Epithelial cell of proximal tubule (primary cell): Measurements from ENCODE around the gene MAN2B1. TPM values are rescaled to one million over a fixed set of nuclear protein-coding genes. Genes with fewer than 3 reads are reported as not detected.

Experiments
- DNase-seq: peaks from one replicate; pipeline ENCODE4 v3.0.0-alpha.2; 2011; ENCODE audit warnings: low read depth
- H3K4me3 ChIP-seq: 2 replicates; pipeline ENCODE4 v1.5.1; 2011; ENCODE audit warnings: low read depth, mild to moderate bottlenecking, low read length
- CTCF ChIP-seq: conservative IDR thresholded peaks from 2 replicates; pipeline ENCODE4 v1.5.1; 2012; ENCODE audit warnings: low read depth, mild to moderate bottlenecking, low read length
- total RNA-seq: library from RNA; depleted of rRNA; stranded (reverse); fragments of >200 nt; gene quantifications from 2 replicates; pipeline ENCODE4 v1.2.3, GENCODE V29; 2015

Gene MAN2B1
- total RNA-seq, 1 donor from 2014 or later, result 64.2 TPM

- TF ChIP-seq CTCF, result no peak
- DNase-seq, result peak; percentile 76
- H3K4me3 ChIP-seq, result peak overlapping the region; percentile 97
These were observed 3.0 kb upstream of the MAN2B1 start for GRCh38 chr19:12669270-12670158.

GRCh38 chr19:12668932-12669269, 2.4 kb upstream of the MAN2B1 start:
- peak overlapping the region; percentile 97 for H3K4me3 ChIP-seq
- TF ChIP-seq CTCF, result no peak
- no peak for DNase-seq

- DNase-seq, result no peak
These were observed 1.8 kb upstream of the MAN2B1 start for GRCh38 chr19:12668346-12668745.

DNA sequence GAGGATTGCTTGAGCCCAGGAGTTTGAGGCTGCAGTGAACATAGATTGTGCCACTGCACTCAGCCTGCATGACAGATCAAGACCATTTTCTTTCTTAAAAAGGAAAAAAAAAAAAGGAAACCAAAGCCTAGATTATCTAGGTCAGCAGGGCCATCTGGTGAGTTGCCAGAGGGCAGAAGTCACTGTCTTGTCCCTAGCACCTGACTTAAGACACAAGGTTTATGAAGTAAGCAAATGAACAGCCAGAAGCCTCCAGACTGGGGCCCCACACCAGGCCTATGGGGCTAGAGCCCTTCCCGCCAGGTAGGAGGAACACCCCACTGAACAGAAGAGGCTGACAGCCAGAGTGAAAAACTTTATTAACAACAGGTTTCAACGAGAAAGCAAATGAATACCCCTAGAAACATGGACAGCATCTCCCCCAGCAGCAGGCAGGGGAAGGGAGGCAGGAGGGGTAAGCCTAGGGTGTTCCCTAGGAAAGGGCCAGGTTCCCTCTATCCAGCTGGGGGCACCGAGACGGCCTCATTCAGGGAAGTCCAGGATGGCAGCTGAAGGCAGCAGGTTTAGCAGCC, 1.3 kb upstream of the MAN2B1 start:
- no peak for TF ChIP-seq CTCF
- H3K4me3 ChIP-seq, result peak overlapping the region; percentile 97
- DNase-seq, result no peak

More at GRCh38 chr19:12668346-12668745, 1.8 kb upstream of the MAN2B1 start:
- no peak for TF ChIP-seq CTCF
- H3K4me3 ChIP-seq, result peak overlapping the region; percentile 97

DNA sequence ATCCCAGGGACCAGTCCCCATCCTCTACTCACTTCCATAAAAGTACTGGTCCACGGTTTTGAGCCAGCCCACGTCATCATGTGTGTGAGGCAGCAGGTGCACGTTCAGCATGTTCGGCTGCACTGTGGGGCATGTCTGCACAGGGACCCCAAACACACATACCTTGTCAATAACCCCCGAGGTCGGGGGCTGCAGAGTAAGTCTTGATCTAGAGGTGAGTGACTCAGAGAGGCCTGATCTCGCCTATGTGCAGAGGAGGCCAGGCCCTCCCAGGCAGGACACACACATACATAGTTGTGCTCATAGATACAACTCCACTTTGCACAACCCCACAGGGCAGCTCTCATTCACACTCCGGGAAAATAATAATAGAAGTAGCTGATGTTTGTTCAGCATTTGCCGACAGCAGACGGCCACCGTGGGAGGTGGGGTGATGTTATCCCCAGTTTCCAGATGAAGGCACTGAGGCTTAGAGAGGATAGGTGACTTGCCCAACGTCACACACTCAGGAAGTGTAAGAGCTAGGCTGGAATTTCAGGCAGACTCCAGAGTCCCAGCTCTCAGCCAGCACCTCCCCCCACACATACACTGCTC, 774 bp downstream of the MAN2B1 start:
- peak overlapping the region; percentile 94 for H3K4me3 ChIP-seq
- DNase-seq, result no peak
- TF ChIP-seq CTCF, result no peak

- DNase-seq, result no peak
- no peak overlapping the region for H3K4me3 ChIP-seq
- TF ChIP-seq CTCF, result no peak
These were observed 1.3 kb downstream of the MAN2B1 start for GRCh38 chr19:12665281-12665573.
